Esophagus muscularis mucosa (tissue), 4 donors: ENCODE data around the gene ZER1.

Experiments used
- CTCF ChIP-seq, 3 experiments: fragments of 200-600 bp in 2 of 3; fragments of 450-650 bp in 1 of 3; sonication (generic) in 2 of 3; IDR thresholded peaks; one replicate each; pipeline ENCODE4 v1.5.1; 2017 to 2019; ENCODE audit warnings: antibody characterized with exemption in 3 of 3, mild to moderate bottlenecking in 2 of 3, moderate library complexity in 1 of 3
- EP300 ChIP-seq: sonication (generic); formaldehyde crosslinking; IDR thresholded peaks from one replicate; pipeline ENCODE4 v1.6.1; 2017; ENCODE audit warnings: antibody characterized with exemption
- POLR2A ChIP-seq: fragments of 450-650 bp; IDR thresholded peaks from one replicate; pipeline ENCODE4 v1.6.1; 2017; ENCODE audit warnings: antibody characterized with exemption, moderate library complexity, mild to moderate bottlenecking, low read depth
- POLR2AphosphoS5 ChIP-seq, 2 donors: sonication (generic); formaldehyde crosslinking; IDR thresholded peaks; one replicate each; pipeline ENCODE4 v1.6.1; 2017; ENCODE audit warnings: antibody characterized with exemption in 2 of 2

GRCh38 chr9:128683340-128684064 is 88.2 kb downstream of the ZER1 start:
- no peak for TF ChIP-seq CTCF (IDR thresholded peaks at IDR 0.05)
- TF ChIP-seq POLR2A: no peak
- no peak for TF ChIP-seq POLR2AphosphoS5 (IDR thresholded peaks at IDR 0.05)
- TF ChIP-seq EP300: no peak
